Lung (tissue), 12 donors: Measurements from ENCODE around the gene FBXO34. TPM values are rescaled to one million over a fixed set of nuclear protein-coding genes. Genes with fewer than 3 reads are reported as not detected.

Experiments used
- ATAC-seq: fragments of 200-7000 bp; cut with Tn5 transposase; one replicate; pipeline ENCODE4 v1.9.1; 2020; ENCODE audit warnings: moderate number of reproducible peaks; ENCODE audit not compliant: insufficient read depth, low FRiP score
- DNase-seq, 3 donors: peaks; one replicate each; pipeline ENCODE4 v3.0.0-alpha.2; 2013 to 2017
- H3K27ac ChIP-seq, 2 donors: one replicate each; pipeline ENCODE4 v1.5.1; 2013; ENCODE audit warnings: mild to moderate bottlenecking in 2 of 2, moderate library complexity in 2 of 2, control low read depth in 1 of 2, inconsistent platforms in 1 of 2, low read depth in 1 of 2, low read length in 1 of 2
- H3K27me3 ChIP-seq, 3 donors: one replicate each; pipeline ENCODE4 v1.5.1; 2013; ENCODE audit warnings: low read length in 2 of 3; ENCODE audit not compliant: control insufficient read depth in 3 of 3, insufficient read depth in 3 of 3
- H3K36me3 ChIP-seq, 4 donors: one replicate each; pipeline ENCODE4 v1.5.1; 2013; ENCODE audit warnings: low read length in 4 of 4, mild to moderate bottlenecking in 1 of 4, moderate library complexity in 1 of 4; ENCODE audit not compliant: control insufficient read depth in 4 of 4, insufficient read depth in 4 of 4
- H3K4me1 ChIP-seq, 5 donors: one replicate each; pipeline ENCODE4 v1.5.1; 2013; ENCODE audit warnings: low read length in 5 of 5, mild to moderate bottlenecking in 2 of 5, moderate library complexity in 1 of 5; ENCODE audit not compliant: control insufficient read depth in 5 of 5, insufficient read depth in 5 of 5
- H3K4me3 ChIP-seq: one replicate; pipeline ENCODE4 v1.5.1; 2013; ENCODE audit warnings: mild to moderate bottlenecking, control low read depth, moderate library complexity
- H3K9ac ChIP-seq, 2 donors: one replicate each; pipeline ENCODE4 v1.5.1; 2013; ENCODE audit warnings: low read length in 2 of 2, control low read depth in 1 of 2; ENCODE audit not compliant: insufficient read depth in 1 of 2
- H3K9me3 ChIP-seq, 4 donors: one replicate each; pipeline ENCODE4 v1.5.1; 2013; ENCODE audit warnings: low read length in 3 of 4, mild to moderate bottlenecking in 1 of 4, moderate library complexity in 1 of 4; ENCODE audit not compliant: control insufficient read depth in 4 of 4, insufficient read depth in 3 of 4
- CTCF ChIP-seq: IDR thresholded peaks from 2 replicates; pipeline ENCODE4 v1.5.1; 2012; ENCODE audit warnings: mild to moderate bottlenecking; ENCODE audit errors: control extremely low read depth, extremely low read depth
- WGBS, 2 donors: extraction: QIAGEN DNeasy Blood & Tissue Kit; methylation state at CpG; one replicate each; pipeline ENCODE4 v1.1.7; 2013; 5-methylcytosine and 5-hydroxymethylcytosine counted together
- polyA plus RNA-seq, 2 donors: library from polyadenylated mRNA; stranded (reverse); fragments of 200-250 nt; gene quantifications; one replicate each; pipeline ENCODE4 v1.2.1, GENCODE V29; 2013
- total RNA-seq, 2 donors: library from RNA; depleted of rRNA in 1 of 2; stranded (reverse); fragments of >200 nt in 1 of 2; gene quantifications; one replicate each; pipeline ENCODE4 v1.2.1, GENCODE V29; 2014 to 2021
- donor health status: control.
- donor health status: control.
- donor health status: Bipolar disorder and iron deficiency.
- donor health status: healthy.
- donor health status: DM: yes; HTN: yes; CAD: no.

The FBXO34 gene
- total and polyA plus RNA-seq, 4 donors = 14.0 to 59.4 (median 22.2) TPM

- H3K4me3 ChIP-seq = no peak overlapping the region
- no peak overlapping the region for H3K9ac ChIP-seq
- H3K4me1 ChIP-seq = peaks cover 0 to 2% (median 0%) of the 10 kb centered on the region in 5 donors
- no peak for TF ChIP-seq CTCF
- H3K9me3 ChIP-seq = no peaks in the 10 kb centered on the region
- peaks cover 0 to 27% (median 23%) of the 10 kb centered on the region in 3 donors for H3K27me3 ChIP-seq
- WGBS, 2 donors = 37 to 64% methylated on average over 1 of the region's 1 CpG
- H3K27ac ChIP-seq = no peak overlapping the region
- no peak for DNase-seq
- no peak for ATAC-seq
- H3K36me3 ChIP-seq = no peaks in the 10 kb centered on the region
These were observed 31.9 kb upstream of the FBXO34 start for GRCh38 chr14:55239320-55239719.

GRCh38 chr14:55240526-55241178, 30.6 kb upstream of the FBXO34 start:
- Histone ChIP-seq H3K27ac (no peak overlapping the region), H3K27me3 (peaks cover 0 to 29% (median 23%) of the 10 kb centered on the region in 3 donors), H3K9ac (no peak overlapping the region), H3K4me3 (no peak overlapping the region), H3K9me3 (no peaks in the 10 kb centered on the region), H3K36me3 (no peaks in the 10 kb centered on the region), H3K4me1 (peaks cover 0 to 2% (median 0%) of the 10 kb centered on the region in 5 donors)
- ATAC-seq (no peak), DNase-seq (peak; percentile 12 to 35 (median 29))
- whole genome bisulfite sequencing, 2 donors = 40 to 50% methylated on average over 33 of the region's 33 CpGs
- TF ChIP-seq CTCF = no peak

- 72 to 87% methylated on average over 4 of the region's 4 CpGs for WGBS, 2 donors
- H3K9ac ChIP-seq = no peak overlapping the region
- no peaks in the 10 kb centered on the region for H3K36me3 ChIP-seq
- peaks cover 0 to 2% (median 0%) of the 10 kb centered on the region in 5 donors for H3K4me1 ChIP-seq
- no peak for TF ChIP-seq CTCF
- no peak for ATAC-seq
- peaks cover 0 to 29% (median 23%) of the 10 kb centered on the region in 3 donors for H3K27me3 ChIP-seq
- no peak overlapping the region for H3K4me3 ChIP-seq
- H3K9me3 ChIP-seq = no peaks in the 10 kb centered on the region
- H3K27ac ChIP-seq = no peak overlapping the region
- DNase-seq = no peak
These were observed 29.5 kb upstream of the FBXO34 start for GRCh38 chr14:55241673-55242072.
